PFSK-1 (cell line): Measurements from ENCODE around the gene SHC2.

Experiments used
- FOXP2 ChIP-seq: optimal IDR thresholded peaks from 2 replicates; pipeline ENCODE3; 2011; ENCODE audit warnings: borderline replicate concordance, control low read depth, inconsistent platforms; ENCODE audit not compliant: insufficient read depth; ENCODE audit errors: extremely low read length, extremely low read depth
- POLR2AphosphoS5 ChIP-seq: IDR thresholded peaks from 2 replicates; pipeline ENCODE4 v1.6.1; 2012; ENCODE audit warnings: low read depth, mild to moderate bottlenecking, control low read depth, low read length, moderate library complexity
- REST ChIP-seq, 2 experiments: IDR thresholded peaks; 2 replicates each; pipeline versions ENCODE4 v1.6.1 to v1.8.0; 2011 to 2012; ENCODE audit warnings: low read depth in 2 of 2, low read length in 2 of 2, control low read depth in 1 of 2, inconsistent platforms in 1 of 2, mild to moderate bottlenecking in 1 of 2, moderate library complexity in 1 of 2; ENCODE audit not compliant: insufficient read depth in 1 of 2
- SIN3A ChIP-seq: IDR thresholded peaks from 2 replicates; pipeline ENCODE4 v1.6.1; 2012; ENCODE audit warnings: mild to moderate bottlenecking, low read length, moderate library complexity, borderline replicate concordance; ENCODE audit not compliant: insufficient read depth
- TAF1 ChIP-seq: IDR thresholded peaks from 2 replicates; pipeline ENCODE4 v1.6.1; 2012; ENCODE audit warnings: low read length, control low read depth, borderline replicate concordance; ENCODE audit not compliant: insufficient read depth

Gene SHC2

GRCh38 chr19:434152-434960, 26.5 kb downstream of the SHC2 start:
- TF ChIP-seq FOXP2, result no peak
- TF ChIP-seq POLR2AphosphoS5, result no peak
- TF ChIP-seq SIN3A, result no peak
- TF ChIP-seq TAF1, result no peak
- no peak for TF ChIP-seq REST (IDR thresholded peaks at IDR 0.05; ENCODE audit: insufficient read depth in 1 of 2, low read depth in 2 of 2, low read length in 2 of 2)

GRCh38 chr19:430701-431100, 30.1 kb downstream of the SHC2 start:
- TF ChIP-seq POLR2AphosphoS5 (no peak), TAF1 (no peak), FOXP2 (no peak), REST (IDR thresholded peaks at IDR 0.05; ENCODE audit: insufficient read depth in 1 of 2, low read depth in 2 of 2, low read length in 2 of 2) (no peak), SIN3A (no peak)

GRCh38 chr19:428149-428548, 32.7 kb downstream of the SHC2 start:
- TF ChIP-seq POLR2AphosphoS5, result no peak
- TF ChIP-seq TAF1, result no peak
- no peak for TF ChIP-seq FOXP2
- no peak for TF ChIP-seq REST (IDR thresholded peaks at IDR 0.05; ENCODE audit: insufficient read depth in 1 of 2, low read depth in 2 of 2, low read length in 2 of 2)
- no peak for TF ChIP-seq SIN3A

- no peak for TF ChIP-seq POLR2AphosphoS5
- TF ChIP-seq FOXP2, result no peak
- TF ChIP-seq SIN3A, result no peak
- TF ChIP-seq TAF1, result no peak
Observed at GRCh38 chr19:426725-427445, 33.9 kb downstream of the SHC2 start.

GRCh38 chr19:425056-425455, 35.8 kb downstream of the SHC2 start:
- no peak for TF ChIP-seq SIN3A
- no peak for TF ChIP-seq POLR2AphosphoS5
- TF ChIP-seq TAF1, result no peak
- no peak for TF ChIP-seq FOXP2
- no peak for TF ChIP-seq REST (IDR thresholded peaks at IDR 0.05; ENCODE audit: insufficient read depth in 1 of 2, low read depth in 2 of 2, low read length in 2 of 2)
